Measurements from ENCODE around the gene RFX3. TPM values are rescaled to one million over a fixed set of nuclear protein-coding genes. Genes with fewer than 3 reads are reported as not detected.

RFX3 gene
- total RNA-seq, 6 donors from 2014 or later, result 7.3 to 32.0 (median 19.9) TPM

GRCh38 chr9:3528451-3528850 is 2.6 kb upstream of the RFX3 start:
- Histone ChIP-seq H3K9me3 (no peaks in the 10 kb centered on the region), H3K4me3 (peak overlapping the region in 3 of 4 donors; percentile 7 to 12 (median 11)), H3K36me3 (no peaks in the 10 kb centered on the region), H3K4me1 (peaks cover 12 to 31% (median 20%) of the 10 kb centered on the region in 4 donors), H3K27ac (peak overlapping the region; percentile 3 to 99 (median 40)), H3K27me3 (no peaks in the 10 kb centered on the region)
- TF ChIP-seq POLR2A (IDR thresholded peaks at IDR 0.05) (no peak), EP300 (IDR thresholded peaks at IDR 0.05) (no peak), CTCF (IDR thresholded peaks at IDR 0.05) (no peak), POLR2AphosphoS5 (IDR thresholded peaks at IDR 0.05) (no peak)
- WGBS, 2 donors, result 65 to 71% methylated on average over 7 of the region's 7 CpGs
- DNase-seq, result no peak
- ATAC-seq (ENCODE audit: low FRiP score in 2 of 2), result no peak

GRCh38 chr9:3526997-3527940 is 1.5 kb upstream of the RFX3 start:
- ATAC-seq (ENCODE audit: low FRiP score in 2 of 2), result peak in 1 of 2 donors; percentile 0
- H3K27ac ChIP-seq, result peak overlapping the region; percentile 97 to 100 (median 99)
- no peak for TF ChIP-seq CTCF (IDR thresholded peaks at IDR 0.05)
- no peak for TF ChIP-seq POLR2A (IDR thresholded peaks at IDR 0.05)
- WGBS, 2 donors, result 17 to 23% methylated on average over 12 to 19 of the region's 19 CpGs
- no peaks in the 10 kb centered on the region for H3K9me3 ChIP-seq
- peaks cover 12 to 31% (median 20%) of the 10 kb centered on the region in 4 donors for H3K4me1 ChIP-seq
- peak in 1 of 2 donors; percentile 21 for DNase-seq
- H3K27me3 ChIP-seq, result no peaks in the 10 kb centered on the region
- no peaks in the 10 kb centered on the region for H3K36me3 ChIP-seq
- H3K4me3 ChIP-seq, result peak overlapping the region; percentile 68 to 97 (median 78)

GRCh38 chr9:3526165-3526996 is 580 bp upstream of the RFX3 start:
- H3K9me3 ChIP-seq, result no peaks in the 10 kb centered on the region
- H3K36me3 ChIP-seq, result no peaks in the 10 kb centered on the region
- H3K27ac ChIP-seq, result peak overlapping the region; percentile 97 to 100 (median 99)
- no peaks in the 10 kb centered on the region for H3K27me3 ChIP-seq
- TF ChIP-seq CTCF (IDR thresholded peaks at IDR 0.05) (peak in 2 of 6 experiments; percentile 4 to 6), POLR2A (IDR thresholded peaks at IDR 0.05) (peak; percentile 13 to 98 (median 96)), EP300 (IDR thresholded peaks at IDR 0.05) (peak in 1 of 4 donors; percentile 6), POLR2AphosphoS5 (IDR thresholded peaks at IDR 0.05) (peak; percentile 92 to 94)
- 1 to 2% methylated on average over 23 to 53 of the region's 74 CpGs for WGBS, 2 donors
- peak overlapping the region; percentile 68 to 97 (median 78) for H3K4me3 ChIP-seq
- ATAC-seq (ENCODE audit: low FRiP score in 2 of 2) (peak; percentile 96 to 97), DNase-seq (peak; percentile 82 to 98)
- H3K4me1 ChIP-seq, result peaks cover 12 to 31% (median 20%) of the 10 kb centered on the region in 4 donors

- ATAC-seq (ENCODE audit: low FRiP score in 2 of 2) (peak in 1 of 2 donors; percentile 11), DNase-seq (peak in 1 of 2 donors; percentile 92)
Measured at GRCh38 chr9:3525096-3525835, 535 bp downstream of the RFX3 start.

More at GRCh38 chr9:3525096-3525835, 535 bp downstream of the RFX3 start:
- no peaks in the 10 kb centered on the region for H3K27me3 ChIP-seq
- H3K4me1 ChIP-seq, result peaks cover 12 to 31% (median 20%) of the 10 kb centered on the region in 4 donors
- 0 to 1% methylated on average over 15 to 21 of the region's 43 CpGs for WGBS, 2 donors
- TF ChIP-seq POLR2A (IDR thresholded peaks at IDR 0.05), result no peak
- TF ChIP-seq EP300 (IDR thresholded peaks at IDR 0.05), result no peak
- TF ChIP-seq POLR2AphosphoS5 (IDR thresholded peaks at IDR 0.05), result peak in 1 of 2 donors; percentile 0
- TF ChIP-seq CTCF (IDR thresholded peaks at IDR 0.05), result peak in 1 of 6 experiments; percentile 9
- H3K4me3 ChIP-seq, result peak overlapping the region; percentile 31 to 97 (median 78)
- H3K27ac ChIP-seq, result peak overlapping the region; percentile 97 to 100 (median 99)
- H3K36me3 ChIP-seq, result no peaks in the 10 kb centered on the region
- no peaks in the 10 kb centered on the region for H3K9me3 ChIP-seq
